ENCODE measurements around the gene ARHGEF2.

Gene ARHGEF2

DNA sequence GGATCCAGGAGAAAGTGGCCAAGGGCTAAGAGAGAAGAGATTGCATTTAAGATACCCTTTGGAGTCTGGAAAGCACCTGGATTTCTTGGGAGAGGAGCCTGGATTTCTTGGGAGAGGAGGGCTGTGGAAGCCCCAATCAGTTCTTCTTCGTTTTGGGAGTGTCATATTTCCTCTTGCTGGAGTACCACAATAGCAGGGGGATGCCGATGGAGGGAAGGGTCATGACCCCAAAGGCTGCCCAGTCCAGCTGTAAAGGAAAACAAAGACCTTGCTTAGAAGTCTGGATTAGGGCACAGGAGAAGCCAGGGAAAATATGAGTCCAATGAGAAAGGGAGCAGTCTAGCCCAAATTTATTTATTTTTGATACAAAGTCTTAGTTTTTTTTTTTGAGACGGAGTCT is 31.1 kb upstream of the ARHGEF2 start:
- Histone ChIP-seq H3K9me3 (ENCODE audit: control insufficient read depth, insufficient read depth, low read length) (no peaks in the 10 kb centered on the region), H3K36me3 (ENCODE audit: control insufficient read depth, low read length) (peaks cover 58% of the 10 kb centered on the region), H3K4me1 (ENCODE audit: control insufficient read depth, low read length) (no peaks in the 10 kb centered on the region), H3K79me2 (ENCODE audit: control insufficient read depth, low read length) (no peaks in the 10 kb centered on the region), H3K4me3 (ENCODE audit: low read length) (no peak overlapping the region), H3F3A (ENCODE audit: control insufficient read depth, insufficient read depth) (no peaks in the 10 kb centered on the region), H3K9me2 (replicated peaks; ENCODE audit: control insufficient read depth, low read length) (no peaks in the 10 kb centered on the region), H3K27me3 (ENCODE audit: control insufficient read depth, low read length) (no peaks in the 10 kb centered on the region), H3K27ac (ENCODE audit: low read depth, low read length) (no peak overlapping the region), H4K20me1 (ENCODE audit: control insufficient read depth, insufficient read depth, low read depth, low read length) (no peaks in the 10 kb centered on the region), H3K4me2 (ENCODE audit: low read length) (no peak overlapping the region)
- TF ChIP-seq EZH2phosphoT487 (IDR thresholded peaks at IDR 0.05; ENCODE audit: borderline replicate concordance, low read length), result no peak
- TF ChIP-seq, protein P1, sequence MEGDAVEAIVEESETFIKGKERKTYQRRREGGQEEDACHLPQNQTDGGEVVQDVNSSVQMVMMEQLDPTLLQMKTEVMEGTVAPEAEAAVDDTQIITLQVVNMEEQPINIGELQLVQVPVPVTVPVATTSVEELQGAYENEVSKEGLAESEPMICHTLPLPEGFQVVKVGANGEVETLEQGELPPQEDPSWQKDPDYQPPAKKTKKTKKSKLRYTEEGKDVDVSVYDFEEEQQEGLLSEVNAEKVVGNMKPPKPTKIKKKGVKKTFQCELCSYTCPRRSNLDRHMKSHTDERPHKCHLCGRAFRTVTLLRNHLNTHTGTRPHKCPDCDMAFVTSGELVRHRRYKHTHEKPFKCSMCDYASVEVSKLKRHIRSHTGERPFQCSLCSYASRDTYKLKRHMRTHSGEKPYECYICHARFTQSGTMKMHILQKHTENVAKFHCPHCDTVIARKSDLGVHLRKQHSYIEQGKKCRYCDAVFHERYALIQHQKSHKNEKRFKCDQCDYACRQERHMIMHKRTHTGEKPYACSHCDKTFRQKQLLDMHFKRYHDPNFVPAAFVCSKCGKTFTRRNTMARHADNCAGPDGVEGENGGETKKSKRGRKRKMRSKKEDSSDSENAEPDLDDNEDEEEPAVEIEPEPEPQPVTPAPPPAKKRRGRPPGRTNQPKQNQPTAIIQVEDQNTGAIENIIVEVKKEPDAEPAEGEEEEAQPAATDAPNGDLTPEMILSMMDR (IDR thresholded peaks at IDR 0.05; ENCODE audit: low read depth, low read length, poor library complexity, severe bottlenecking), result no peak

DNA sequence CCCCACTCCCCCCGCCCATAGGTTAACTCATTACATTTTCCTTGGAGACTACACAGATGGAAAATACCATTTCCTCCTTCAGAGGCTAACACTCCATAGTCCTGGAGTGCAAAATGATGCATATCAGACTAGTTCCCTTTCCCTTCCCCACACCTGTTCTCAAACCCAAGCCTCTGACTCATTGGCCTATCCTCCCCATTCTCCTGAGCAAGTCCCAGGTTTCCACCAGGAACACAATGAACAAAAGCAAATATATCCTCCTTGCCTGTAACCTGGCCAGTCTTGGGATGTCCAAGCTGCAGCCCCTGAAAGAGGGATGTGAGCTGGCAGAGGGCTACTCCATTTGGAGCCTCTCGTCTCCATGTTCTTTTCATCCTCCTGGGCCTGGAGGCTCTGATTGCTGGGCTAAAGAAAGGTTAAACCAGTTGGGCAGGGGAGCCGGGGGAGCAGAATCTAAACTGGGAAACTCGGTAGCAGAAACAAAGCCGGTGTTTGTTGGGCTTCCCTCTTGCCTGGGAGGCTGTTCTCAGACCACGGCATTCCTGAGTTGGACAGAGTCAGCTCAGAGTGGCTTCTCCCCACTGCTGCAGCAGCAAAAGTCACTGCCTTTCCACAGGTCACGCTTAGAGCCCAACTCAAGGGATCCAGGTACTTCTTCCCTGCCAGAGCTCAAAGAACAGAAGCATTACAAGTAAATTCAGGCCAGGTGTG is 28.5 kb upstream of the ARHGEF2 start:
- H4K20me1 ChIP-seq (ENCODE audit: control insufficient read depth, insufficient read depth, low read depth, low read length), result no peaks in the 10 kb centered on the region
- H3F3A ChIP-seq (ENCODE audit: control insufficient read depth, insufficient read depth), result no peaks in the 10 kb centered on the region
- no peaks in the 10 kb centered on the region for H3K4me1 ChIP-seq (ENCODE audit: control insufficient read depth, low read length)
- H3K4me3 ChIP-seq (ENCODE audit: low read length), result no peak overlapping the region
- no peaks in the 10 kb centered on the region for H3K79me2 ChIP-seq (ENCODE audit: control insufficient read depth, low read length)
- peaks cover 35% of the 10 kb centered on the region for H3K36me3 ChIP-seq (ENCODE audit: control insufficient read depth, low read length)
- no peaks in the 10 kb centered on the region for H3K9me3 ChIP-seq (ENCODE audit: control insufficient read depth, insufficient read depth, low read length)
- TF ChIP-seq EZH2phosphoT487 (IDR thresholded peaks at IDR 0.05; ENCODE audit: borderline replicate concordance, low read length), result no peak
- TF ChIP-seq, protein P1 (IDR thresholded peaks at IDR 0.05; ENCODE audit: low read depth, low read length, poor library complexity, severe bottlenecking), result no peak
- no peak overlapping the region for H3K4me2 ChIP-seq (ENCODE audit: low read length)
- no peaks in the 10 kb centered on the region for H3K9me2 ChIP-seq (replicated peaks; ENCODE audit: control insufficient read depth, low read length)
- H3K27me3 ChIP-seq (ENCODE audit: control insufficient read depth, low read length), result no peaks in the 10 kb centered on the region
- no peak overlapping the region for H3K27ac ChIP-seq (ENCODE audit: low read depth, low read length)

GRCh38 chr1:156004843-156005584 is 26.7 kb upstream of the ARHGEF2 start:
- H3K4me3 ChIP-seq (ENCODE audit: low read length), result no peak overlapping the region
- no peaks in the 10 kb centered on the region for H3F3A ChIP-seq (ENCODE audit: control insufficient read depth, insufficient read depth)
- peaks cover under 1% of the 10 kb centered on the region for H3K4me1 ChIP-seq (ENCODE audit: control insufficient read depth, low read length)
- no peaks in the 10 kb centered on the region for H3K9me3 ChIP-seq (ENCODE audit: control insufficient read depth, insufficient read depth, low read length)
- no peak overlapping the region for H3K4me2 ChIP-seq (ENCODE audit: low read length)
- H3K36me3 ChIP-seq (ENCODE audit: control insufficient read depth, low read length), result peaks cover 20% of the 10 kb centered on the region
- no peaks in the 10 kb centered on the region for H3K79me2 ChIP-seq (ENCODE audit: control insufficient read depth, low read length)
- no peak overlapping the region for H3K27ac ChIP-seq (ENCODE audit: low read depth, low read length)
- H4K20me1 ChIP-seq (ENCODE audit: control insufficient read depth, insufficient read depth, low read depth, low read length), result no peaks in the 10 kb centered on the region
- TF ChIP-seq, protein P1 (IDR thresholded peaks at IDR 0.05; ENCODE audit: low read depth, low read length, poor library complexity, severe bottlenecking), result no peak
- no peak for TF ChIP-seq EZH2phosphoT487 (IDR thresholded peaks at IDR 0.05; ENCODE audit: borderline replicate concordance, low read length)
- no peaks in the 10 kb centered on the region for H3K27me3 ChIP-seq (ENCODE audit: control insufficient read depth, low read length)
- H3K9me2 ChIP-seq (replicated peaks; ENCODE audit: control insufficient read depth, low read length), result no peaks in the 10 kb centered on the region
